A549 (cell line): Measurements from ENCODE around the gene RING1. TPM values are rescaled to one million over a fixed set of nuclear protein-coding genes. Genes with fewer than 3 reads are reported as not detected.

Source experiments
- ATAC-seq, 2 experiments: fragments of 200-7000 bp in 1 of 2; fragments of >200 bp in 1 of 2; cut with Nextera tagmentation in 1 of 2; cut with Tn5 transposase in 1 of 2; 3 replicates each; pipeline versions ENCODE4 v1.8.0 to v1.9.1; 2018 to 2020; ENCODE audit warnings: mild to moderate bottlenecking in 1 of 2, moderate library complexity in 1 of 2
- CTCF ChIA-PET: fragments of 300-600 bp; sonication (Branson Sonifier 250); formaldehyde crosslinking; extraction: SDS; loops from one replicate; lab custom pipeline; 2021; ENCODE audit warnings: antibody characterized with exemption, inconsistent platforms; lab: Yijun Ruan, JAX
- POLR2A ChIA-PET: fragments of 350-600 bp; formaldehyde crosslinking; extraction: SDS; loops from one replicate; lab custom pipeline; 2021; ENCODE audit warnings: antibody characterized with exemption, inconsistent platforms; lab: Yijun Ruan, JAX
- DNase-seq, 2 experiments: peaks; one replicate each; pipeline versions ENCODE4 v3.0.0 to v3.0.0-alpha.2; 2011 to 2016; ENCODE audit warnings: low read depth in 1 of 2, low spot score in 1 of 2
- FAIRE-seq: peaks from 2 replicates; lab custom pipeline; 2011; peaks lifted over from hg19 to GRCh38; lab: Jason Lieb, UNC
- H3K27ac ChIP-seq, 2 experiments: fragments of >200 bp; sonication (Bioruptor Twin); formaldehyde crosslinking; 3 replicates each; pipeline ENCODE4 v1.5.1; 2016 to 2017
- H3K4me1 ChIP-seq: fragments of >200 bp; sonication (Bioruptor Twin); formaldehyde crosslinking; 3 replicates; pipeline ENCODE4 v1.6.1; 2016
- H3K4me2 ChIP-seq: fragments of >200 bp; sonication (Bioruptor Twin); formaldehyde crosslinking; 3 replicates; pipeline ENCODE4 v1.6.1; 2016
- H3K4me3 ChIP-seq: fragments of >200 bp; sonication (Bioruptor Twin); formaldehyde crosslinking; 3 replicates; pipeline ENCODE4 v1.5.1; 2016
- H3K9me3 ChIP-seq: fragments of >200 bp; sonication (Bioruptor Twin); formaldehyde crosslinking; 3 replicates; pipeline ENCODE4 v1.6.1; 2016
- CBX2 ChIP-seq: fragments of 200-600 bp; sonication (generic); IDR thresholded peaks from 2 replicates; pipeline ENCODE4 v1.6.1; 2016; ENCODE audit warnings: low read depth, mild to moderate bottlenecking, borderline replicate concordance
- CBX8 ChIP-seq: fragments of 200-600 bp; sonication (generic); IDR thresholded peaks from 2 replicates; pipeline ENCODE4 v1.6.1; 2016
- CEBPB ChIP-seq, 2 experiments: fragments of >200 bp in 1 of 2; sonication (Bioruptor Twin) in 1 of 2; formaldehyde crosslinking in 1 of 2; IDR thresholded peaks; 2 replicates each; pipeline ENCODE4 v1.6.1; 2012 to 2016
- E2F6 ChIP-seq: IDR thresholded peaks from 2 replicates; pipeline ENCODE4 v1.6.1; 2012; ENCODE audit warnings: low read depth, borderline replicate concordance
- EHMT2 ChIP-seq: fragments of 200-600 bp; sonication (generic); IDR thresholded peaks from 2 replicates; pipeline ENCODE4 v1.6.1; 2016; ENCODE audit warnings: antibody characterized with exemption, low read depth, mild to moderate bottlenecking, moderate library complexity
- ELK1 ChIP-seq: fragments of 150-350 bp; IDR thresholded peaks from 2 replicates; pipeline ENCODE4 v1.6.1; 2014; ENCODE audit warnings: low read depth, mild to moderate bottlenecking, low read length
- EP300 ChIP-seq, 2 experiments: fragments of >200 bp; sonication (Bioruptor Twin); formaldehyde crosslinking; IDR thresholded peaks; 2 replicates in 1 of 2; 3 replicates in 1 of 2; pipeline ENCODE4 v1.6.1; 2016 to 2017
- FOSB ChIP-seq: fragments of 250-450 bp; sonication (Bioruptor Pico); IDR thresholded peaks from 2 replicates; pipeline ENCODE4 v1.5.0; 2020; ENCODE audit warnings: mild to moderate bottlenecking, moderate library complexity
- GATA3 ChIP-seq: IDR thresholded peaks from 2 replicates; pipeline ENCODE4 v1.6.1; 2012; ENCODE audit warnings: borderline replicate concordance
- JUN ChIP-seq, 2 experiments: fragments of >200 bp; sonication (Bioruptor Twin); formaldehyde crosslinking; IDR thresholded peaks; 2 replicates in 1 of 2; 3 replicates in 1 of 2; pipeline ENCODE4 v1.6.1; 2016 to 2017
- JUNB ChIP-seq: fragments of >200 bp; sonication (Bioruptor Twin); formaldehyde crosslinking; IDR thresholded peaks from 2 replicates; pipeline ENCODE4 v1.6.1; 2016
- MAFK ChIP-seq: fragments of 450-650 bp; IDR thresholded peaks from 2 replicates; pipeline ENCODE4 v1.6.1; 2014; ENCODE audit not compliant: partially characterized antibody
- MAX ChIP-seq: IDR thresholded peaks from 2 replicates; pipeline ENCODE4 v1.6.1; 2012
- MYC ChIP-seq: IDR thresholded peaks from 2 replicates; pipeline ENCODE4 v1.6.1; 2012; ENCODE audit warnings: mild to moderate bottlenecking, inconsistent platforms, low read length, improper control_type of control experiment, borderline replicate concordance
- NFE2L2 ChIP-seq: fragments of 150-350 bp; conservative IDR thresholded peaks from 2 replicates; pipeline ENCODE4 v1.6.1; 2014; ENCODE audit warnings: low read length
- PBX3 ChIP-seq: IDR thresholded peaks from 2 replicates; pipeline ENCODE4 v1.6.1; 2012
- PHF8 ChIP-seq: fragments of 200-600 bp; sonication (generic); IDR thresholded peaks from 2 replicates; pipeline ENCODE4 v1.6.1; 2016; ENCODE audit warnings: low read depth, mild to moderate bottlenecking, antibody characterized with exemption, moderate library complexity, borderline replicate concordance
- POLR2AphosphoS2 ChIP-seq: conservative IDR thresholded peaks from 2 replicates; pipeline ENCODE4 v1.6.1; 2012; ENCODE audit warnings: low read length, improper control_type of control experiment, inconsistent platforms
- RARB ChIP-seq: fragments of 250-450 bp; sonication (Bioruptor Pico); IDR thresholded peaks from 2 replicates; pipeline ENCODE4 v1.8.0; 2021; ENCODE audit warnings: mild to moderate bottlenecking, moderate library complexity
- RNF2 ChIP-seq: fragments of 200-600 bp; sonication (generic); IDR thresholded peaks from 2 replicates; pipeline ENCODE4 v1.6.1; 2016; ENCODE audit warnings: low read depth, mild to moderate bottlenecking, antibody characterized with exemption, moderate library complexity, borderline replicate concordance
- TFCP2L1 ChIP-seq: fragments of 250-450 bp; sonication (Bioruptor Pico); IDR thresholded peaks from 2 replicates; pipeline ENCODE4 v1.5.0; 2021; ENCODE audit warnings: mild to moderate bottlenecking
- TP53 ChIP-seq: fragments of 250-450 bp; sonication (Bioruptor Pico); IDR thresholded peaks from 2 replicates; pipeline ENCODE4 v1.5.0; 2021; ENCODE audit warnings: mild to moderate bottlenecking, moderate library complexity
- USF2 ChIP-seq: fragments of 450-650 bp; IDR thresholded peaks from 2 replicates; pipeline ENCODE4 v1.6.1; 2014; ENCODE audit warnings: antibody characterized with exemption
- ZC3H11A ChIP-seq: fragments of 450-650 bp; IDR thresholded peaks from 2 replicates; pipeline ENCODE4 v1.6.1; 2014; ENCODE audit warnings: antibody characterized with exemption, mild to moderate bottlenecking
- WGBS: methylation state at CpG from one replicate; pipeline ENCODE4 v1.1.6; 2017; ENCODE audit errors: missing lambda C conversion rate; 5-methylcytosine and 5-hydroxymethylcytosine counted together
- polyA plus RNA-seq, 4 experiments: library from polyadenylated mRNA; depleted of rRNA in 3 of 4; stranded (reverse); fragments of >200 nt; fragmentation: RNase III in 1 of 4; extraction: RNeasy Plus Mini Kit Qiagen cat#74134 plus additional on column Dnase treatment in 1 of 4; gene quantifications; 2 replicates in 3 of 4; 3 replicates in 1 of 4; pipeline ENCODE4 v1.2.3, GENCODE V29; 2011 to 2017

RING1 gene
- polyA plus RNA-seq, 2 of the 4 experiments (the other 2 are of a cell fraction) = 12.7 to 35.0 TPM

- ChIA-PET CTCF (no interaction called here), POLR2A (no interaction called here)
- TF ChIP-seq PHF8 (no peak), TP53 (no peak), CBX8 (no peak), POLR2AphosphoS2 (no peak), FOSB (CRISPR knock-in tag) (no peak), PBX3 (no peak), RARB (CRISPR knock-in tag) (no peak), E2F6 (no peak), MAX (no peak), NFE2L2 (no peak), EHMT2 (no peak), MAFK (no peak), TFCP2L1 (CRISPR knock-in tag) (no peak), MYC (no peak)
- no peak for FAIRE-seq
- Histone ChIP-seq H3K27ac (no peak overlapping the region), H3K9me3 (no peaks in the 10 kb centered on the region), H3K4me2 (no peak overlapping the region), H3K4me3 (no peak overlapping the region), H3K4me1 (no peaks in the 10 kb centered on the region)
- DNase-seq = no peak
- peak; percentile 8 to 25; a peak in 3 of 6 replicates for ATAC-seq
- 72% methylated on average over 4 of the region's 9 CpGs for WGBS
Observed at GRCh38 chr6:33215271-33216116, 7.2 kb downstream of the RING1 start.

GRCh38 chr6:33216117-33216649, 7.9 kb downstream of the RING1 start:
- ATAC-seq = peak in 1 of 2 experiments; percentile 9; a peak in 1 of 6 replicates

More at GRCh38 chr6:33216117-33216649, 7.9 kb downstream of the RING1 start:
- no peak for DNase-seq
- TF ChIP-seq USF2 = no peak
- TF ChIP-seq ZC3H11A = no peak
- TF ChIP-seq JUNB = no peak
- no peak for TF ChIP-seq ELK1
- no peak for TF ChIP-seq CEBPB (IDR thresholded peaks at IDR 0.05)
- TF ChIP-seq TFCP2L1 (CRISPR knock-in tag) = no peak
- no peak for TF ChIP-seq CBX2
- TF ChIP-seq GATA3 = no peak
- TF ChIP-seq POLR2AphosphoS2 = no peak
- TF ChIP-seq EP300 (IDR thresholded peaks at IDR 0.05) = no peak
- no peak for TF ChIP-seq MAX
- no peak for TF ChIP-seq FOSB (CRISPR knock-in tag)
- no peak for TF ChIP-seq MYC
- no peak for TF ChIP-seq RNF2
- no peak for TF ChIP-seq JUN (IDR thresholded peaks at IDR 0.05)
- Histone ChIP-seq H3K9me3 (no peaks in the 10 kb centered on the region), H3K4me3 (no peak overlapping the region), H3K4me1 (no peaks in the 10 kb centered on the region), H3K4me2 (no peak overlapping the region), H3K27ac (no peak overlapping the region)
- no peak for FAIRE-seq
- WGBS = 90% methylated on average over 2 of the region's 4 CpGs
- ChIA-PET CTCF (no interaction called here), POLR2A (no interaction called here)
